CD4-positive, alpha-beta T cell treated with Interleukin-17A for 1 hour (primary cell): ENCODE measurements around the gene PRICKLE4.
"Not testable (repeated sequence)": the region's sequence is repeated elsewhere in the genome, so short reads cannot be mapped to it uniquely, and the experiment has no call there.

Experiments
- DNase-seq: peaks from one replicate; pipeline ENCODE4 v3.0.0-alpha.2; 2020

The PRICKLE4 gene

GRCh38 chr6:41746107-41746506, 34.5 kb upstream of the PRICKLE4 start:
- DNase-seq, result no peak

- DNase-seq, result no peak
Measured at GRCh38 chr6:41747256-41748101, 33.1 kb upstream of the PRICKLE4 start, which contains the start of gene PGC. TSS of gene PGC (minus strand) at chr6:41747397. CDS start at chr6:41747334, 63 bp downstream.

- DNase-seq, result no peak
Measured at GRCh38 chr6:41748102-41748477, 32.5 kb upstream of the PRICKLE4 start.

GRCh38 chr6:41748542-41748941, 32.0 kb upstream of the PRICKLE4 start:
- no peak for DNase-seq

GRCh38 chr6:41750374-41750773, 30.2 kb upstream of the PRICKLE4 start:
- no peak for DNase-seq

- no peak for DNase-seq
Measured at GRCh38 chr6:41755895-41756294, 24.7 kb upstream of the PRICKLE4 start.

- DNase-seq, result no peak
Measured at GRCh38 chr6:41756354-41756753, 24.2 kb upstream of the PRICKLE4 start.

- no peak for DNase-seq
Measured at GRCh38 chr6:41757271-41757670, 23.3 kb upstream of the PRICKLE4 start.

GRCh38 chr6:41757931-41758640, 22.5 kb upstream of the PRICKLE4 start:
- DNase-seq, result no peak

- DNase-seq, result no peak
Measured at GRCh38 chr6:41758641-41759035, 21.9 kb upstream of the PRICKLE4 start.

GRCh38 chr6:41759106-41759904, 21.3 kb upstream of the PRICKLE4 start:
- no peak for DNase-seq

GRCh38 chr6:41759905-41760579, 20.5 kb upstream of the PRICKLE4 start:
- DNase-seq, result no peak

- no peak for DNase-seq
Measured at GRCh38 chr6:41763470-41763869, 17.1 kb upstream of the PRICKLE4 start.

- DNase-seq, result not testable (repeated sequence)
Measured at GRCh38 chr6:41766043-41766664, 14.4 kb upstream of the PRICKLE4 start.

GRCh38 chr6:41767112-41767833, 13.3 kb upstream of the PRICKLE4 start:
- no peak for DNase-seq

GRCh38 chr6:41768545-41769308, 11.9 kb upstream of the PRICKLE4 start:
- DNase-seq, result no peak

- no peak for DNase-seq
Measured at GRCh38 chr6:41769376-41769775, 11.2 kb upstream of the PRICKLE4 start.

- no peak for DNase-seq
Measured at GRCh38 chr6:41770381-41771057, 10.1 kb upstream of the PRICKLE4 start.

GRCh38 chr6:41771058-41771983, 9.3 kb upstream of the PRICKLE4 start:
- DNase-seq, result no peak
